SKM-1 (cell line): ENCODE measurements around the gene VTI1A.
"Not testable (repeated sequence)": the region's sequence is repeated elsewhere in the genome, so short reads cannot be mapped to it uniquely, and the experiment has no call there.

ENCODE experiments used
- DNase-seq: peaks from one replicate; lab custom pipeline; 2025; ENCODE audit not compliant: unreplicated experiment; lab: John Stamatoyannopoulos, UW

Gene VTI1A

GRCh38 chr10:112538168-112538567 lies 91.2 kb downstream of the VTI1A start:
- no peak for DNase-seq

DNA sequence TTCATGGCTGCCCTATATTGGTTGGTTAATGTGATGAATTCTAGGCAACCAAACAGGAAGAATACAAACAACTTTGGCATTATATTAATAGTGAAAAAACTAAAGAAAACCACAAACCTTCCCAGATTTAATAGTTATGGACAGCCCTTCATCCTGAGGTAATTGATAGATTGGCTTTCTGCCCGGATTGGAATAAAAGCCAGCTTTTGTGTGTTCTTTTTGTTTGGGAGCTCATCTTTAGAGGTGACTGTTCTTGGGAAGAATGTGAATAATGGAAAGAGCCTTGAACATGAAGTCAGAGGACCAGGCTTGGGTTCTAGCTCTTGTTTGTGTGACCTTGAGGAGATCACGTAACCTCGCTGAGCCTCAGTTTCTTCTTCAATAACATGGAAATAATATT lies 92.3 kb downstream of the VTI1A start:
- no peak for DNase-seq

DNA sequence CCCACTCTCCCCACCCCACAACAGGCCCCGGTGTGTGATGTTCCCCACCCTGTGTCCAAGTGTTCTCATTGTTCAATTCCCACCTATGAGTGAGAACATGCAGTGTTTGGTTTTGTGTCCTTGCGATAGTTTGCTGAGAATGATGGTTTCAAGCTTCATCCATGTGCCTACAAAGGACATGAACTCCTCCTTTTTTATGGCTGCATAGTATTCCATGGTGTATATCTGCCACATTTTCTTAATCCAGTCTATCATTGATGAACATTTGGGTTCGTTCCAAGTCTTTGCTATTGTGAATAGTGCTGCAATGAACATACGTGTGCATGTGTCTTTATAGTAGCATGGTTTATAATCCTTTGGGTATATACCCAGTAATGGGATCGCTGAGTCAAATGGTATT lies 95.8 kb downstream of the VTI1A start:
- DNase-seq, result not testable (repeated sequence)

DNA sequence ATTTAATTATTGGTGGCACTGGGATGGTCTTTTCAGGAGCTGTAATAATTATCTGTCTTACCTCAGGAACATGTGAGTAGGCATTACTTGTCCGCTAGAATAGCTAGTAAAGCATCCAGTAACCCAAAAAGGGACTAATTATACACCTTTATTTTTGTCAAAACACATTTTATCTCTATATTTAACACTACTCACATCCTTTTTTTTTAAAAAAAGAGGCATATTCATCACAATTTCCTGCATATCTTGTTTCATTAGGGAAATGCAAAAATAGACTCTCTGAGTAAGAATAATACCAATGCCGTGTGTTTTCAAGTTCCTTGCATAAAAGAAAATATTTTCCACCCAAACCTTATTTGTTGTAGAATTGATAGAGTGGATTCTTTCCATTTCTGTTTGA lies 99.5 kb downstream of the VTI1A start:
- DNase-seq, result no peak

GRCh38 chr10:112548535-112549276 lies 101.7 kb downstream of the VTI1A start:
- no peak for DNase-seq

GRCh38 chr10:112552593-112553110 lies 105.6 kb downstream of the VTI1A start:
- no peak for DNase-seq

GRCh38 chr10:112553315-112553714 lies 106.3 kb downstream of the VTI1A start:
- DNase-seq, result no peak

DNA sequence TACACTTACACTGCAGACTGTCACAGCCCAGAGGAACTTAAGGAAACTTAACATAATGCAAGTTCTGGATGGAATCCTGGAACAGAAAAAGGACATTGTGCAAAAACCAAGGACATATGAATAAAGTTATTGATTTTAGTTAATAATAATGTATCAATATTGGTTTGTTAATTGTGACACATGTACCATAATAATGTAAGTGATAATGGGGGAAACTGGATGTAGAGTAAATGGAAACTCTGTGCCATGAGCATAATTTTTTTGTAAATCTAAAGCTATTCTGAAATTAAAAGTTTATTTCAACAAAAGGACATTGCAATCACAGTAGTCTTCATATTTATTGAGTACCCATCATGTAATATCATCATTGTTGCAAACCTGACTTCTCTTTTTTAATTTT lies 107.2 kb downstream of the VTI1A start:
- no peak for DNase-seq

DNA sequence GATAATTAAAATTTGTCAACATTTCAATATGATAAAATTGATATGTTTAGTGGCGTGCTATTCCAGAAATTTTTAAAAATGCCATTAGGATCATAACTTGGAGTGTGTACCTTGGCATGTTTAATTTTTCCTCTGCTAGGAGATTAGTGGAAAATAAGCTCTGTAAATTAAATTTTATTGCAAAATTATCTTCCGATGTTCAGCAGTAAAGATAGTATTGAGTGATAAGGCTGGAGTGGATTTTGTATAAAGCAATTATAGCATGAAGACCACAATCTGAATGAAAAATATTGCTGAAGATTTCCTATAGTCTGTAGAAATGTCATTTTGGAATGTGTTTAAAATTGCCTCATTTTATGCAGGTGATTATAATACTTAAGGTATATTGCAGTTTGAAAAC lies 110.2 kb downstream of the VTI1A start:
- no peak for DNase-seq

DNA sequence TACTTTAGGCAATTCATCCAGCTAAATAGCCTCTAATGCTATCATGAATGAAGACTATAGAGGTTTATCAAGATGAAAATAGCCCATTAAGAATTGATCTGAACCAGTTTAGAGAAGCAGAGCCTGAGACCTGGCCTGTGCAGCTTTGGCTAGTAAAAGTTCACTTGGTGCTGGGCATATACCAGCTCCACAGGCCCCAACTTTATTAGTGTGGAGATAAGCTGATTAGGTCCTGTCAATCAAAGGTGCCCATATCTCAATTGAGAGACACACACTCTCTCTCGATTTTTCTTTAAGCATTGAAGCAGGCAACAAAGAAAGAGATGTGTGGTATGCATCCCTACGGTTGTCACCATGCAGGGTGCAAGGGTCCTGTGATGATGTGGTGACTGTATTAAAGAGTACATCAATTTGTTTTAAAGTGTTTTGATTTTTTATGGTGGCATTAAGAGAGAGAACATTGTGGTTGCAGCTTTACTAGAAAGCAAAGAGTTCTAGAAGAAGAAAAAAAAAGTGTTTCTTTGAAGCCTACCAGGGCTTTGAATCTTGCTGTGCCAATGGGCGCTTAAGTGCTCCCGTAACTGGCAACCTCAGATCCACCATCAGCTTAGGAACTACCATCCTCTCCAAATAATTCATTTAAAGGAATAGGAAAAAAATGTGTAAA lies 111.6 kb downstream of the VTI1A start:
- no peak for DNase-seq

DNA sequence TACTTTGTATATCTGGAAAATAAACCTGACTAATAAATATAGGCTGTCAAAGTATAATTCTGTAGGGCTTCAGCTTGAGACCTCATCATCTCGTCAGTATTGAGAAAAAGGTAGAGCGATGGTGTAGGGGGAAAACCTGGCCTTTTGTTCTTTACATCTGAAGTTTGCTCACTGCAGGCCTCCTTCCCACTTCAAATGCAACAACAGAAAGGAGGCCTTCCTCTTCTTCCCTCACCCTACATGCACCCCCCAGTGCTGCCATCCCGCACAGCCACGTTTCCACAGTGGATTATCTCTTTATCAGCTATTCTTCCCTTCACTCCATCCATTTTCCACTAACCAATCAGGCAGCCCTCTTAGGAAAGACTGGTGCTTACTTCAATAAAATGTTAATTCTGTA lies 112.3 kb downstream of the VTI1A start:
- no peak for DNase-seq

GRCh38 chr10:112562122-112562521 lies 115.1 kb downstream of the VTI1A start:
- DNase-seq, result no peak

DNA sequence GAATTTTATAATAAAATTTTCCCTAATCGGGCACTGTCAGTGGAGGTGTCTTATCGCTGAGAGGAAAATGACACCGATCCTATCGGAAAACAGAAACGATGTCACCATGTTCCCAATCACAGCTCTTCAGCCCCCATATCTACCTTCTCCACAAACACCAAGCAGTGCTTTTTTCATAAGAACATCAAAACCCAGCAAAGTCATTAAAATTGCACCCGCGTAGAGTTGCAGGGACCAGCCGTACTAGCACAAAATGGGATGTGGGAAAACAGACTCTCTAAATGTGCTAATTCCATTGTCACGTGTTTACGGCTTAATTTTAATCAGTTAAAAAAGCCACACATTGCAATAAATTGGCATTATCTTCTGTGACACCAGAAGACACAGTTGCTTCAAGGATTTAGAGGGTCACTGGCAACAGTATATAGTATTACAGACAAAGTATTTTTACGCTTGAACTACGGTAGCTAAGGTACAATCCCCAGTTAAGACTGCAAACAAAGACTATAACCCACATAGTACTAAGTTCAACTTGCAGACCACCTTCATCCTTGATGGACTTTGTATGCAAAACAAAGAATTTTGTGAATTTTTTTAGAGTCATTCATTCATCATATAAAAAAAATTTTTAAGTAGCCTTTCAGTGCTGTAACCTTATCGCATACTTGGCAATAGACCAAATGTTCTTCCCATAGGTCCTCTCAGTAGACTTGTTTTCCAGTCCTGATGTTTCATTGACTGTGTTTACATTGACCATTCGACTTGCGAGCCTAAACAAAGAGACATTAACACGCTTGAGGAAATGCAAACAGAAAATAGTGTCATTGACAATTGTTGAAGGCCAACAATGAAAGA lies 116.0 kb downstream of the VTI1A start:
- DNase-seq, result no peak

DNA sequence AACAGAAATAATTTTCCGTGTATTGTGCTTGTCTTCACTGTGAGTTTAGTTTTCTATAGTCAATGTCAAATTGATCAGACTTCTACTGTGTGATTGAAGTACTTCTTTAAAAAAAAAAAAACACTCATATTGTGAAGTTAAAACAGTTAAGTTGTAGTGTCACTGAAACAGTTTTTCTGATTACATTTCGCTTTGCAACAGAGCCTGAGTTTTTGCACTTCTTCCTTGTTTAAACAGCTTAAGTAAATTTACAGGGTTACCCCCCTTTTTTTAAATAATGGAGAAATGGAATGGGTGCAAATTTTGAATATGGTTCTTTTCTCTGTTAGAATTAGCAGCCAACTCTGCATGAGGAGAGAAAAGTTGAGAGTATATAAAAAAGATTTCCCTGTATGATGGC lies 117.3 kb downstream of the VTI1A start:
- DNase-seq, result no peak

DNA sequence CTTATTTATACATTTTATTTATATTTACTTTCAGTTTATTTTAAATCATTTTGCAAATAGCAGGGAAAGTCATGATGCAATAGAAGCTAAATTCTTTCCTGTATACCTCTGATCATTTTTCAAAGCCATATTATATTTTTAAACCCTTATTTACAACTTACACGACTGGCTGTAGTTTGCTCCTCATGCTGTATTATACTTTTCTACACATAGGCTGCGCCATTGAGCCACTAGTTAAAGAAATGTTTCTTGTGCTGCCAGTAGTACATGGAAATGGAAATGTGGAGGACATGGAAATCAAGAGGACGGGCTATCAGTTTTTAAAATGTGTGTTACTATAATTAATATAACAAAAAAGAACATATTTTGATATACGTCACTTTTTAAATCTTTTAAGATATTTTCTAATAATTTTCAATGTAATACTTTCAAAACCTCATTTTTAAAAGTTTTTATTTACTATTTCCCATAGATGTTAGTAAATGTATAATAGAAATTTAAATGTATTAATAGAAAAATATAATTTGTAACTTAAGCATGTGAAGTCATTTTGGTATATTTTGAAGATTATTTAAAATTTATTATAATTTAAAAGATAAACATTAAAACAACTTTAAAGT lies 118.5 kb downstream of the VTI1A start:
- peak; percentile 40 for DNase-seq

- DNase-seq, result no peak
These were observed 123.6 kb downstream of the VTI1A start for GRCh38 chr10:112570585-112570984.

DNA sequence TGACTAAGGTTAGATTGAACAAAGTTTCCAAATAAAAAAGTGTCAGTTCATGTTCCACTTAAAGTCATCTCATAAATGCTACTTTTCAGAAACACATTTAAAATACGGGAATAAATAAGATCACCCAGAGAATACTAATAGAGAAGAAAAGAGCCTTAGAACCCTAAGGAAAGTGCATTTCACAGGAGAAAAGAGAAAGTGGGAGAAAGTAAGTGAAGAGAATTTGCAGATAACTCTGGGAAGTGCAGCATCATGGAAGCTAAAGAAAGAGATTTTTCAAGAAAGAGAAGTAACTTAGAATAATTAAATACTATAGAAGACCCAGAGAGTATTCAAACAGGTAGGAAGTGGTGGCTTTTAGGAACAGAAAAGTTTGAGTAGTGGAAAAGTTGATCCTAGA lies 132.6 kb downstream of the VTI1A start:
- DNase-seq, result no peak

GRCh38 chr10:112580267-112580666 lies 133.3 kb downstream of the VTI1A start:
- DNase-seq, result no peak

DNA sequence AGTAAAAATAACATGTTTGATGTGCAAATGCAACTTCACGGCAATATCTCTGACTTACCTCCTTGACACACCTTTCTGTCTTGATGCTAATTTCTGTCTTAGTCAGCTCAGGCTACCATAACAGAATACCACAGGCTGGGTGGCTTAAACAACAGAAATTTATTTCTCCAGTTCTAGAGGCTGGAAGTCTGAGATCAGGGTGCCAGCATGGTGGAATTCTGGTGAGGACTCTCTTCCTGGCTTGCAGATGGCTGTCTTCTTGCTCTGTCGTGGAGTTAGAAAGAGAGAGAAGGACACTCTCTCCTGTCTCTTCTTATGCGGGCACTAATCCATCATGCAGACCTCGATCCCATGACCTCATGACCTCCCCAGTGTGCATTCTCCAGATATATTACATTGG lies 134.9 kb downstream of the VTI1A start:
- DNase-seq, result no peak

DNA sequence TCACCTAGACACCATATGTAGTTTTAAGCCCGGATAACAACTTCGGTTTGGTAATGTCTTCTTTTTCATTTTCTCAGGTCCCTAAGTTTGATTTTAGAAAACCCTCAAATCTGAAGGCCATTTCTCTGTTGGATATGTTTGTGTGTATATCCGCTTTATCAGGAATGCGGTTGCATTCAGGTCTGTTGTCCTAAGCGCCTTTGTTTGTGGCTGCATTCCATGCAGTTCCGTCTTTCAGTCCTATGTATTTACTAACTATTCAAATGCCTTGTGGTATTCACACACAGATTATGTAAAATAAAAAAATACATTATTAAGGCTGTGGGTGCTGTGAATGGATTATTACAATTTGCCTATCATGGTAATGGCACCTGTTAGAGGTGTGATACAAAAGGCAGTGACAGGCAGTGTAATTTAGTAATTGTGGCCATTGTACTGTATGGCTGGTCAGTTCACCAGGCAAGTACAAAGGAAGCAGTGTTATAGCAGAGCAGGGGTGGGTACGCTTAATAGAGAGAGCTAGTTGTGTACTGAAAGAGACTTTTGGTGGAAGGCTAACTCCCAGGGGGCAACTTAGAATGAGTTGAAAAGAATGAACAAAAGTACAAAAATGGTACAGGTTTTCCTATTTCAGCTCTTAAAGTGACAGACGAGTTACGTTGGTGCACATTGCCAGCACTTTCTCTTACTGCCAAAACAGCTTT lies 136.4 kb downstream of the VTI1A start:
- no peak for DNase-seq

DNA sequence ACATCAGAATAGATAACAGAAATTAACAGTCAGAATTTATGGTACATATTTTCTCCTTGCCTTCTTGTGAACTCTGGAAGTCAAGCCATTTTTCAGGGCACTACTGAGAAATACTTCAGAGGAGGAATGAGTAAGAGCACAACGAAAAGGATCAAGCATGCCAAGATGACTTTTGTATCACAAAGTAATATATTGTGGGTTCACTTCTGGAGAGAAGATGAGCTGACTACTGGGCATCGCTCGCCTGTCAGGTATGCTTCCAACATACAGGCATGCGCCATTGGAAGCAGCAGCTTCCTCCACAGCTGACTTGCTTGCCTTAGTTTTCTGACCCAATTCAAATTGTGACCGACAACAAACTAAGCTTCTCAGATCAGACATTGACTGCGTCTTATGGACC lies 137.3 kb downstream of the VTI1A start:
- DNase-seq, result no peak
